ENCODE results near the gene GHRL.
A peak's percentile ranks its signal among the peaks of the same experiment; 100 is the strongest.
"Not testable (repeated sequence)": the region's sequence is repeated elsewhere in the genome, so short reads cannot be mapped to it uniquely, and the experiment has no call there.

Gene GHRL

GRCh38 chr3:10272476-10272875, 20.3 kb downstream of the GHRL start:
- DNase-seq: not testable (repeated sequence)

- no peak for DNase-seq
Observed at GRCh38 chr3:10269443-10269842, 23.3 kb downstream of the GHRL start.

- no peak for DNase-seq
Observed at GRCh38 chr3:10268930-10269329, 23.8 kb downstream of the GHRL start.

GRCh38 chr3:10268116-10268515, 24.6 kb downstream of the GHRL start:
- DNase-seq: no peak

GRCh38 chr3:10266936-10267335, 25.8 kb downstream of the GHRL start:
- DNase-seq: not testable (repeated sequence)

GRCh38 chr3:10265833-10266232, 26.9 kb downstream of the GHRL start:
- DNase-seq: no peak

- DNase-seq: peak; percentile 72
Observed at GRCh38 chr3:10263646-10264363, 28.9 kb downstream of the GHRL start.

GRCh38 chr3:10262027-10262426, 30.7 kb downstream of the GHRL start:
- DNase-seq: no peak

- no peak for DNase-seq
Observed at GRCh38 chr3:10260211-10260701, 32.5 kb downstream of the GHRL start.

- DNase-seq: no peak
Observed at GRCh38 chr3:10259798-10260197, 32.9 kb downstream of the GHRL start.

- DNase-seq: no peak
Observed at GRCh38 chr3:10259036-10259435, 33.7 kb downstream of the GHRL start.

GRCh38 chr3:10255835-10256234, 36.9 kb downstream of the GHRL start:
- DNase-seq: no peak

GRCh38 chr3:10253731-10254130, 39.0 kb downstream of the GHRL start:
- DNase-seq: no peak

GRCh38 chr3:10251006-10251405, 41.7 kb downstream of the GHRL start:
- DNase-seq: no peak

GRCh38 chr3:10249833-10250232, 42.9 kb downstream of the GHRL start:
- DNase-seq: no peak

GRCh38 chr3:10248984-10249748, 43.6 kb downstream of the GHRL start:
- peak; percentile 58 for DNase-seq

- DNase-seq: peak; percentile 94
Observed at GRCh38 chr3:10248184-10248983, 44.4 kb downstream of the GHRL start, which contains the start of gene TATDN2. Gene TATDN2 (plus strand): TSS chr3:10248459. CDS start chr3:10249201, 742 bp downstream.

- no peak for DNase-seq
Observed at GRCh38 chr3:10247679-10248183, 45.0 kb downstream of the GHRL start.

- no peak for DNase-seq
Observed at GRCh38 chr3:10245081-10245712, 47.5 kb downstream of the GHRL start.

- DNase-seq: no peak
Observed at GRCh38 chr3:10244009-10244408, 48.7 kb downstream of the GHRL start.

- DNase-seq: peak; percentile 71
Observed at GRCh38 chr3:10242182-10243065, 50.3 kb downstream of the GHRL start.

Data from stimulated activated naive CD4-positive, alpha-beta T cell treated with Interleukin-2 at 50 U/mL for 16 hours (primary cell).